Fibroblast of upper back skin (primary cell): ENCODE data around the gene PMM1.
A peak's percentile ranks its signal among the peaks of the same experiment; 100 is the strongest.
"Not testable (repeated sequence)": the region's sequence is repeated elsewhere in the genome, so short reads cannot be mapped to it uniquely, and the experiment has no call there.

ENCODE experiments used
- DNase-seq: peaks from one replicate; pipeline ENCODE4 v3.0.0-alpha.2; 2013

PMM1 gene

GRCh38 chr22:41589391-41590241 lies at the start of gene PMM1:
PMM1 (minus strand) TSS chr22:41589840; CDS start chr22:41589805, 35 bp downstream.
- DNase-seq = peak; percentile 100

GRCh38 chr22:41638748-41639147 lies 49.1 kb upstream of the PMM1 start:
- DNase-seq = no peak

- DNase-seq = no peak
Observed at GRCh38 chr22:41638124-41638523, 48.5 kb upstream of the PMM1 start.

- not testable (repeated sequence) for DNase-seq
Observed at GRCh38 chr22:41637623-41638022, 48.0 kb upstream of the PMM1 start.

- DNase-seq = peak; percentile 11
Observed at GRCh38 chr22:41636467-41636866, 46.8 kb upstream of the PMM1 start.

- not testable (repeated sequence) for DNase-seq
Observed at GRCh38 chr22:41634610-41635009, 45.0 kb upstream of the PMM1 start.

- not testable (repeated sequence) for DNase-seq
Observed at GRCh38 chr22:41631615-41632014, 42.0 kb upstream of the PMM1 start.

- DNase-seq = not testable (repeated sequence)
Observed at GRCh38 chr22:41631115-41631514, 41.5 kb upstream of the PMM1 start.

- DNase-seq = no peak
Observed at GRCh38 chr22:41625577-41625976, 35.9 kb upstream of the PMM1 start.

GRCh38 chr22:41621911-41622179 lies 32.2 kb upstream of the PMM1 start:
- no peak for DNase-seq

- peak; percentile 100 for DNase-seq
Observed at GRCh38 chr22:41621099-41621910, 31.7 kb upstream of the PMM1 start, which contains the start of gene XRCC6. XRCC6 (plus strand) TSS chr22:41621295; CDS start chr22:41622005, 710 bp downstream.

GRCh38 chr22:41620589-41621098 lies 31.0 kb upstream of the PMM1 start, which contains the start of gene DESI1:
DESI1 (minus strand) TSS chr22:41621043; CDS start chr22:41620839, 204 bp downstream.
- DNase-seq = peak; percentile 12

- peak; percentile 5 for DNase-seq
Observed at GRCh38 chr22:41619979-41620588, 30.4 kb upstream of the PMM1 start.

- DNase-seq = no peak
Observed at GRCh38 chr22:41613456-41613855, 23.8 kb upstream of the PMM1 start.

- DNase-seq = no peak
Observed at GRCh38 chr22:41612603-41613306, 23.1 kb upstream of the PMM1 start.

GRCh38 chr22:41608386-41608785 lies 18.7 kb upstream of the PMM1 start:
- DNase-seq = no peak

GRCh38 chr22:41603873-41604332 lies 14.3 kb upstream of the PMM1 start:
- DNase-seq = no peak

- DNase-seq = no peak
Observed at GRCh38 chr22:41600976-41601375, 11.3 kb upstream of the PMM1 start.

GRCh38 chr22:41598891-41599635 lies 9.4 kb upstream of the PMM1 start:
- DNase-seq = no peak

GRCh38 chr22:41598081-41598480 lies 8.4 kb upstream of the PMM1 start:
- peak; percentile 84 for DNase-seq

GRCh38 chr22:41597635-41597953 lies 8.0 kb upstream of the PMM1 start:
- no peak for DNase-seq
